IPS-15b (cell line): ENCODE results near the gene IL24.
"Not testable (repeated sequence)": the region's sequence is repeated elsewhere in the genome, so short reads cannot be mapped to it uniquely, and the experiment has no call there.

Experiments used
- H3K27me3 ChIP-seq: one replicate; pipeline ENCODE4 v1.6.1; 2013; ENCODE audit warnings: low read length; ENCODE audit not compliant: control insufficient read depth, insufficient read depth
- H3K36me3 ChIP-seq: one replicate; pipeline ENCODE4 v1.6.1; 2013; ENCODE audit warnings: low read length; ENCODE audit not compliant: control insufficient read depth, insufficient read depth
- H3K4me1 ChIP-seq: one replicate; pipeline ENCODE4 v1.6.1; 2013; ENCODE audit warnings: mild to moderate bottlenecking, low read length; ENCODE audit not compliant: control insufficient read depth, insufficient read depth
- H3K4me3 ChIP-seq: one replicate; pipeline ENCODE4 v1.5.1; 2013; ENCODE audit warnings: low read depth, low read length
- H3K9ac ChIP-seq: one replicate; pipeline ENCODE4 v1.6.1; 2013; ENCODE audit warnings: low read depth, mild to moderate bottlenecking, low read length
- H3K9me3 ChIP-seq: one replicate; pipeline ENCODE4 v1.6.1; 2013; ENCODE audit warnings: mild to moderate bottlenecking, low read length; ENCODE audit not compliant: control insufficient read depth, insufficient read depth

Gene IL24, protein sequence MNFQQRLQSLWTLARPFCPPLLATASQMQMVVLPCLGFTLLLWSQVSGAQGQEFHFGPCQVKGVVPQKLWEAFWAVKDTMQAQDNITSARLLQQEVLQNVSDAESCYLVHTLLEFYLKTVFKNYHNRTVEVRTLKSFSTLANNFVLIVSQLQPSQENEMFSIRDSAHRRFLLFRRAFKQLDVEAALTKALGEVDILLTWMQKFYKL

DNA sequence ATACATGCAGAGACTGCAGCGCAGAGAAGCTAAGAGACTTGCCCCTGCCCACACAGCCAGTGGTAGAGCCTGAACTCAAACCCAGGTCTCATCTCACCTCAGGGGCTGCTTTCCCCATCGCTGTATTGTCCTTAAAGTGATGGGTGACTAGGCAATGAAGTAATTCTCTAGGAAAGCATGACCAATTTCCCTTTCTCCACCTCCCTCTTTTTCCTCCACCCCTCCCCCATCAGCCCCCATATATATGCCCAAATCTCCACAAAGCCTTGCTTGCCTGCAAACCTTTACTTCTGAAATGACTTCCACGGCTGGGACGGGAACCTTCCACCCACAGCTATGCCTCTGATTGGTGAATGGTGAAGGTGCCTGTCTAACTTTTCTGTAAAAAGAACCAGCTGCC lies at the start of gene IL24:
TSS of gene IL24 (plus strand) at position 269 of the 400 bp plus-strand sequence. CDS start 390 bp downstream, outside the sequence.
- H3K4me3 ChIP-seq = no peak within 1 kb of the TSS
- no peaks in the 10 kb centered on the region for H3K4me1 ChIP-seq
- H3K36me3 ChIP-seq = no peaks in the 10 kb centered on the region
- no peaks in the 10 kb centered on the region for H3K9me3 ChIP-seq
- H3K27me3 ChIP-seq = no peaks in the 10 kb centered on the region
- no peak within 1 kb of the TSS for H3K9ac ChIP-seq

GRCh38 chr1:206847946-206848345 lies 49.3 kb upstream of the IL24 start:
- H3K36me3 ChIP-seq = no peaks in the 10 kb centered on the region
- H3K9me3 ChIP-seq = no peaks in the 10 kb centered on the region
- H3K4me1 ChIP-seq = no peaks in the 10 kb centered on the region
- H3K27me3 ChIP-seq = no peaks in the 10 kb centered on the region
- no peak overlapping the region for H3K4me3 ChIP-seq
- H3K9ac ChIP-seq = no peak overlapping the region

GRCh38 chr1:206850401-206850800 lies 46.8 kb upstream of the IL24 start:
- no peaks in the 10 kb centered on the region for H3K27me3 ChIP-seq
- no peaks in the 10 kb centered on the region for H3K36me3 ChIP-seq
- H3K4me1 ChIP-seq = no peaks in the 10 kb centered on the region
- H3K9ac ChIP-seq = no peak overlapping the region
- H3K4me3 ChIP-seq = no peak overlapping the region
- no peaks in the 10 kb centered on the region for H3K9me3 ChIP-seq

DNA sequence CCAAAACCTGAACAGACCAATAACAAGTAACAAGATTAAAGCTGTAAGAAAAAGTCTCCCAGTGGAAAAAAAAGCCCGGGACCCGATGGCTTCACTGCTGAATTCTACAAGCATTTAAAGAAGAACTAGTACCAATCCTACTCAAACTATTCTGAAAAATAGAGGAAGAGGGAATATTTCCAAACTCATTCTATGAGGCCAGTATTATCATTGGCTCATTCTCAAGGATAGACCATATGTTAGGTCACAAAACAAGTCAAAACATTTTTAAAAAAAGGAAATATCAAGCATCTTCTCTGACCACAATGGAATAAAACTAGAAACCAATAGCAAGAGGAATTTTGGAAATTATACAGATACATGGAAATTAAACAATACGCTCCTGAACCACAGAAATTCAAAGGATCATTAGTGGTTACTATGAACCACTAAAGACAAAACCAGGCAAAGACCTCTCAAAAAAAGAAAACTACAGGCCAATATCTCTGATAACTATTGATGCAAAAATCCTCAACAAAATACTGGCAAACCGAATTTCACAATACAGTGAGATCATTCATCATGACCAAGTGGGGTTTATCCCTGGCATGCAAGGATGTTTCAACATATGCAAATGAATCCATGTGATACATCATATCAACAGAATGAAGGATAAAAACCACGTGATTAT lies 45.8 kb upstream of the IL24 start:
- H3K9me3 ChIP-seq = no peaks in the 10 kb centered on the region
- H3K4me3 ChIP-seq = no peak overlapping the region

DNA sequence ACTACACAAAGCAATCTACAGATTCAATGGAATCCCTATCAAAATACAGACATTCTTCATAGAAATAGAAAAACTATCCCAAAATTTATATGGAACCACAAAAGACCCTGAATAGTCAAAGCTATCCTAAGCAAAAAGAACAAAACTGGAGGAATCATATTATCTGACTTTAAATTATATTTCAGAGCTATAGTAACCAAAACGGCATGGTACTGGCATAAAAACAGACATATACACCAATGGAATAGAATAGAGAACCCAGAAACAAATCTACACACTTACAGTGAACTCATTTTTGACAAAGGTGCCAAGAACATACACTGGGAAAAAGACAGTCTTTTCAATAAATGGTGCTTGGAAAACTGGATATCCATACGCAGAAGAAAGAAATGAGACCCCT lies 44.6 kb upstream of the IL24 start:
- H3K4me3 ChIP-seq, H3K9ac ChIP-seq, H3K4me1 ChIP-seq, H3K36me3 ChIP-seq, H3K9me3 ChIP-seq, H3K27me3 ChIP-seq: not testable (repeated sequence)

More for the DNA sequence above, 45.8 kb upstream of the IL24 start:
- H3K27me3 ChIP-seq = no peaks in the 10 kb centered on the region
- H3K9ac ChIP-seq = no peak overlapping the region
- H3K36me3 ChIP-seq = no peaks in the 10 kb centered on the region
- no peaks in the 10 kb centered on the region for H3K4me1 ChIP-seq

GRCh38 chr1:206853696-206854095 lies 43.5 kb upstream of the IL24 start:
- not testable (repeated sequence) for H3K9ac ChIP-seq, H3K36me3 ChIP-seq, H3K4me3 ChIP-seq, H3K4me1 ChIP-seq, H3K27me3 ChIP-seq, H3K9me3 ChIP-seq

GRCh38 chr1:206854401-206855129 lies 42.7 kb upstream of the IL24 start:
- H3K9ac ChIP-seq = no peak overlapping the region

GRCh38 chr1:206855859-206856258 lies 41.4 kb upstream of the IL24 start:
- Histone ChIP-seq H3K4me1 (no peaks in the 10 kb centered on the region), H3K9me3 (no peaks in the 10 kb centered on the region)

More at GRCh38 chr1:206854401-206855129, 42.7 kb upstream of the IL24 start:
- Histone ChIP-seq H3K4me3 (no peak overlapping the region), H3K36me3 (no peaks in the 10 kb centered on the region), H3K9me3 (no peaks in the 10 kb centered on the region), H3K4me1 (no peaks in the 10 kb centered on the region), H3K27me3 (no peaks in the 10 kb centered on the region)

DNA sequence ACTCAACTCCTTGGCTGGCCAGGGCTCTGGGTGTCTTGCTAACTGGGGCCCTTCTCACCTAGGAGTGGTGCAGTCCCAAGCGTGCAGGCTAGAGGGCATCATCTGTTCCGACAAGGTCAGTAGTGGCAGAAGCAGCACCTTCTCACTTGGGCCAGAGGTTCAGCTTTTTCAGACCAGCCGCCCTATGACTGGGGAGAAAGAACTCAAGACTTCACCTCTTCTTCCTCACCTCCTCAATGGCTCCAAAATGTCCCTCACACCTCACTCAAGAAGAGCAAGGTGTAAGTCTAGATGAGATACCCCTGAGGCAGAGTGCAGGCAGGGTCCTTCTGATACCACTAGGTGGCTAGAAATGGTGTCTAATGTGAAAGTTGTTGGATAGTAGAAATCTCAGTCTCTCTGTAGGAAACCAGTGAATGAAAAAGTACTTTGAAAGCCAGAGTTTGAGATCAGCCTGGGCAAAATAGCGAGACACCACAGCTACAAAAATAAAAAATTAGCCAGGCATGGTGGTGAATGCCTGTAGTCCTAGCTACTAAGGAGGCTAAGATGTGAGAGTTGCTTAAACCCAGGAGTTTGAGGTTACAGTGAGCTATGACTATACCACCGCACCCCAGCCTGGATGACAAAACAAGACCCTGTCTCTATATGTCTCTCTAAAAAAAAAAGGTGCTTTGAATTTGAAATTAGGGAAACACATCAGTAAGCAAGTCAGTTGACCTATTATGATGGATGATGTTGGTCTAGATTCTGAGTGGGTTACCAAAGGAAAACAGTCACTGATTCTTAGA lies 40.4 kb upstream of the IL24 start:
- Histone ChIP-seq H3K27me3 (no peaks in the 10 kb centered on the region), H3K9ac (no peak overlapping the region), H3K4me3 (no peak overlapping the region), H3K4me1 (no peaks in the 10 kb centered on the region), H3K9me3 (no peaks in the 10 kb centered on the region), H3K36me3 (no peaks in the 10 kb centered on the region)

More at GRCh38 chr1:206855859-206856258, 41.4 kb upstream of the IL24 start:
- no peak overlapping the region for H3K4me3 ChIP-seq
- H3K36me3 ChIP-seq = no peaks in the 10 kb centered on the region
- H3K27me3 ChIP-seq = no peaks in the 10 kb centered on the region
- no peak overlapping the region for H3K9ac ChIP-seq

DNA sequence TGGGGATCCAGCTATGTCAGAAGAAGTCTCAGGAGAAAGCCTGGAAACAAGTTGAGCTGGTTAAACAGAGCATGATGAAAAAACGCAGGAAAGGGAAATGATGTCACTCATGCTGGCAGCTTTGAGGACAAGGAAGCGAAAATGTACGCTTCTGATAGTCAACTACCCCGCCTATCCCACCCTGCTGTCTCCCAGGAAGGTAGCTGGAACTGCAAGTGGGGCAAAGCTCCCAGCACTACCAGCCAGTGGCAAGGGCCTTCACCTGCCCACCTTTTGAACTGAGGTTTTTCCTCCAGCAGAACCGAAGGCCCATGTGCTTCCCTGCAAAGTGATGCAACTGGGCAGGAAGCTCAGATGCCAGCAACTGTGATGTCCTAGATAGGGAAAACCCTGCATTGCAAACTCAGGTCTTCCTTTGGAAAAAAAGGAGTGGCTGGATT lies 38.1 kb upstream of the IL24 start:
- Histone ChIP-seq H3K36me3 (no peaks in the 10 kb centered on the region), H3K4me3 (no peak overlapping the region), H3K27me3 (no peaks in the 10 kb centered on the region), H3K9ac (no peak overlapping the region), H3K4me1 (no peaks in the 10 kb centered on the region), H3K9me3 (no peaks in the 10 kb centered on the region)

- H3K27me3 ChIP-seq = no peaks in the 10 kb centered on the region
- no peaks in the 10 kb centered on the region for H3K9me3 ChIP-seq
- no peak overlapping the region for H3K4me3 ChIP-seq
- H3K36me3 ChIP-seq = no peaks in the 10 kb centered on the region
- no peak overlapping the region for H3K9ac ChIP-seq
- H3K4me1 ChIP-seq = no peaks in the 10 kb centered on the region
Observed at GRCh38 chr1:206860165-206860564, 37.1 kb upstream of the IL24 start.
